ENCODE results near the gene ARHGAP44.

DNA sequence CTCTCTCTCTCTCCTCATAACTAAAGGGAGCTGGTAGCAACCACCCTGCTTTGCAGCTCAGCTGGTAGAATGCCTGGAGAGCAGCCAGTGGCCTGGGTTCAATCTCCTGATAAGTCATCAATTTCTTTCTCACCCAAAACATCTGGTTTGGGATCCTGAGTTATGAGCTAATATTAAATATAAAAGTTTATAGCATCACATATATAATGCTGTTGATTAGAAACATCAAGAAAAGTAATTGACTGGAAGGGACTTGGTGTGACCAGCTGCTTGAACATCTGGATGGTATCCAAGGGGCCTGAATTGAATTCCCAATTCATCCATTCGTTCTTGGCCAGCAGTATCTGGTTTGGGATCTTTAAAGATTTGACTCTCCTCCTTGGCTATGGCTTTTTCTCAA, 240.8 kb downstream of the ARHGAP44 start:
- no peak for TF ChIP-seq CTCF (IDR thresholded peaks at IDR 0.05; ENCODE audit: low read depth, low read length, missing input control)
- no peak for TF ChIP-seq RAD21 (IDR thresholded peaks at IDR 0.05)
